Measurements from ENCODE around the gene EVL.
A peak's percentile ranks its signal among the peaks of the same experiment; 100 is the strongest.

The EVL gene, protein sequence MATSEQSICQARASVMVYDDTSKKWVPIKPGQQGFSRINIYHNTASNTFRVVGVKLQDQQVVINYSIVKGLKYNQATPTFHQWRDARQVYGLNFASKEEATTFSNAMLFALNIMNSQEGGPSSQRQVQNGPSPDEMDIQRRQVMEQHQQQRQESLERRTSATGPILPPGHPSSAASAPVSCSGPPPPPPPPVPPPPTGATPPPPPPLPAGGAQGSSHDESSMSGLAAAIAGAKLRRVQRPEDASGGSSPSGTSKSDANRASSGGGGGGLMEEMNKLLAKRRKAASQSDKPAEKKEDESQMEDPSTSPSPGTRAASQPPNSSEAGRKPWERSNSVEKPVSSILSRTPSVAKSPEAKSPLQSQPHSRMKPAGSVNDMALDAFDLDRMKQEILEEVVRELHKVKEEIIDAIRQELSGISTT

GRCh38 chr14:100065111-100065871 lies at the start of gene EVL:
TSS of gene EVL (plus strand) at chr14:100065422. CDS start at chr14:100065501, 79 bp downstream.
- DNase-seq (ENCODE audit: low read depth) = peak; percentile 94
- TF ChIP-seq MYC (IDR thresholded peaks at IDR 0.05; ENCODE audit: low read depth, low read length) = peak; percentile 71; the same call in 1 of the 2 replicates
- TF ChIP-seq, protein P1, sequence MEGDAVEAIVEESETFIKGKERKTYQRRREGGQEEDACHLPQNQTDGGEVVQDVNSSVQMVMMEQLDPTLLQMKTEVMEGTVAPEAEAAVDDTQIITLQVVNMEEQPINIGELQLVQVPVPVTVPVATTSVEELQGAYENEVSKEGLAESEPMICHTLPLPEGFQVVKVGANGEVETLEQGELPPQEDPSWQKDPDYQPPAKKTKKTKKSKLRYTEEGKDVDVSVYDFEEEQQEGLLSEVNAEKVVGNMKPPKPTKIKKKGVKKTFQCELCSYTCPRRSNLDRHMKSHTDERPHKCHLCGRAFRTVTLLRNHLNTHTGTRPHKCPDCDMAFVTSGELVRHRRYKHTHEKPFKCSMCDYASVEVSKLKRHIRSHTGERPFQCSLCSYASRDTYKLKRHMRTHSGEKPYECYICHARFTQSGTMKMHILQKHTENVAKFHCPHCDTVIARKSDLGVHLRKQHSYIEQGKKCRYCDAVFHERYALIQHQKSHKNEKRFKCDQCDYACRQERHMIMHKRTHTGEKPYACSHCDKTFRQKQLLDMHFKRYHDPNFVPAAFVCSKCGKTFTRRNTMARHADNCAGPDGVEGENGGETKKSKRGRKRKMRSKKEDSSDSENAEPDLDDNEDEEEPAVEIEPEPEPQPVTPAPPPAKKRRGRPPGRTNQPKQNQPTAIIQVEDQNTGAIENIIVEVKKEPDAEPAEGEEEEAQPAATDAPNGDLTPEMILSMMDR (IDR thresholded peaks at IDR 0.05; ENCODE audit: low read depth, low read length) = no peak
- TF ChIP-seq POLR2A (IDR thresholded peaks at IDR 0.05; ENCODE audit: extremely low read depth, insufficient read length) = peak; percentile 40
- peak; percentile 52 for TF ChIP-seq MAX (IDR thresholded peaks at IDR 0.05; ENCODE audit: low read depth, low read length)
- H3K4me3 ChIP-seq (ENCODE audit: low read depth, low read length) = peak within 1 kb of the TSS; percentile 72

DNA sequence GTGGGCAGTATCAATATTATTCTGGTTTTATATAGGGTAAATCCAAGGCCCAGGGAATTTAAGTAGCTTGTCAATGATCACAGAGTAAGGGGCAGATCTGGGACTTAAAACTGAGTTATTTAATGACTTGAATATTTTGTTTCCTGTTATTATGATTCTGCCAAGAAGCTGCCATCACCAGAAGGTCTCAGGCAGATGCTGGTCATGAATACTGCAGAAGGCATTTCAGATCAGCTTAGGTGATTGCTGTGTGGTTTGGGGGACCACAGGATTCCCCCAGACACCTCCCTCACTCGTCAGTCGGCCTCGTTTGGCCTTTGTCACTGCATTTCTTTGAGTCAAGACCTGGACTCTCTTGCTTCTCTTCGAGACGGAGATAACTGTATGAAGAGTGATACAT lies 47.7 kb upstream of the EVL start:
- H3K4me3 ChIP-seq (ENCODE audit: low read depth, low read length) = no peak overlapping the region
- TF ChIP-seq MYC (IDR thresholded peaks at IDR 0.05; ENCODE audit: low read depth, low read length) (no peak), POLR2A (IDR thresholded peaks at IDR 0.05; ENCODE audit: extremely low read depth, insufficient read length) (no peak), MAX (IDR thresholded peaks at IDR 0.05; ENCODE audit: low read depth, low read length) (no peak)
- TF ChIP-seq, protein P1 (IDR thresholded peaks at IDR 0.05; ENCODE audit: low read depth, low read length) = no peak
- DNase-seq (ENCODE audit: low read depth) = no peak

DNA sequence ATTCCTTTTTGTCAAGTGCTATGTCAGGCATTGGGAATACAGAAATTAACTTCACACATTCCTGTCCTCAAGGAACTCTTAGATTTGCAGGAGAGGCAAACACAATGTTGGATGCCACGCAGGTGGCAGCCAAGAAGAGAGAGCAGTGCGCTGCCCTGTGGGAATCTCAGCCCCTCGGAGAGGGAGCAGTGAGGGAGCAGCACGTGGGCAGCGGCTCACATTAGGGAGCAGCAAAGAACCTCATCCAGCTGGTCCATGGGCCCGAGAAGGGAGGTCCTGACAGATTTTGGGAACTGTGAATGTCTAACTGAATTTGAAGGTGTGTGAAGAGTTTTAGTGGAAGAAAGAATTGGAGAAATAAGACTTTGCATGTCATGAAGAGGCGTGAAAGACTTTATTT lies 47.2 kb upstream of the EVL start:
- TF ChIP-seq MYC (IDR thresholded peaks at IDR 0.05; ENCODE audit: low read depth, low read length) (no peak), POLR2A (IDR thresholded peaks at IDR 0.05; ENCODE audit: extremely low read depth, insufficient read length) (no peak), MAX (IDR thresholded peaks at IDR 0.05; ENCODE audit: low read depth, low read length) (no peak)
- TF ChIP-seq, protein P1 (IDR thresholded peaks at IDR 0.05; ENCODE audit: low read depth, low read length) = no peak
- DNase-seq (ENCODE audit: low read depth) = no peak
- no peak overlapping the region for H3K4me3 ChIP-seq (ENCODE audit: low read depth, low read length)

DNA sequence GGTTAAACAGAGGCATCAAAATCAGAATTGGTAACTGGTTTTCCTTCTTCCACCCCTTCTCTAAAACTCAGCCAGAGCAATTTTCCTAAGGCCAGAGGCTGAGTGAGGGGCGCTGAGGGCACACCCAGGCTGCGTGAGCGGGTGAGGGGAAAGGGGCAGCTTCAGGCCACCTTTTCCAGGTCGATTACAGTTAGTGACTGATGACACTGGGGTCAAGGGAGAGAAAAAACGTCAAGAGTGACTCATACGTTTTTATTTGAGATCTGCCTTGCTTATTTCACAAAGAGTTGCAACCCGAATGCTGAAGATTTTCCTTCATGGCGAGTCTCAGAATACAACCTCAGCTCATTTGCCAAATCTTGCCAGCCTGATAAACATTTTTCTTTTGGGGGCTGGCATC lies 46.7 kb upstream of the EVL start:
- H3K4me3 ChIP-seq (ENCODE audit: low read depth, low read length) = no peak overlapping the region
- DNase-seq (ENCODE audit: low read depth) = peak; percentile 32
- TF ChIP-seq POLR2A (IDR thresholded peaks at IDR 0.05; ENCODE audit: extremely low read depth, insufficient read length) (no peak), MYC (IDR thresholded peaks at IDR 0.05; ENCODE audit: low read depth, low read length) (no peak), MAX (IDR thresholded peaks at IDR 0.05; ENCODE audit: low read depth, low read length) (no peak)
- TF ChIP-seq, protein P1 (IDR thresholded peaks at IDR 0.05; ENCODE audit: low read depth, low read length) = no peak

DNA sequence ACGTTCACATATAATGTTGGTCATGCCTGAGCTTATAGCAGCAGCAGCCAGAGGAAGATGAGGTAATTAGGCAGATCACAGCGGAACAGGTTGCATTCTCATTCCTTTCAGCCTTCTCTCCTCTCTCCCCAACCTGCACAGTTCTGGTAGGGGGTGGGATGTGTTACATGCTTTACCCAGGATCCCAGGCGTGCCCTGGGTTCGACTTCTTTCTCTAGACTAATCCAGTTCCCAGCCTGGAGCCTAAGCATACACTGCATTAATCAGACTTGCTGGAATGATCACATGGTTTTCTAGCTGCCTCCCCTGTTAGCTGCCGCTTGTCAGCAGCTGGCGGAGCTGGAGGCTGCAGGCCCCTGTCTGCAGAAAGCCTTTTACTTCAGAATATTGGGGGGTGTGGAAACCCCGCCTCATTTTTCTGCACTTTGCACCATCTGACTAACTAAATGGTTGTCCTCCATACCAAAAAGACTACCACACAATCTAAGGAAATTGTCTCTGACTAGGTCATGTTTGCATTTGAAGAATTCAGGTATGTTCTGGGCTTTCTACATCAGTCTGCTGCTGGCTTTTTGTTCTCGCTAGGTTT lies 46.0 kb upstream of the EVL start:
- no peak overlapping the region for H3K4me3 ChIP-seq (ENCODE audit: low read depth, low read length)
- DNase-seq (ENCODE audit: low read depth) = peak; percentile 5
- TF ChIP-seq, protein P1 (IDR thresholded peaks at IDR 0.05; ENCODE audit: low read depth, low read length) = no peak
- TF ChIP-seq POLR2A (IDR thresholded peaks at IDR 0.05; ENCODE audit: extremely low read depth, insufficient read length) (no peak), MAX (IDR thresholded peaks at IDR 0.05; ENCODE audit: low read depth, low read length) (no peak), MYC (IDR thresholded peaks at IDR 0.05; ENCODE audit: low read depth, low read length) (no peak)
